DOHH2 (cell line): ENCODE data around the gene SURF1.

ENCODE experiments used
- EZH2phosphoT487 ChIP-seq: fragments of 200-600 bp; sonication (generic); IDR thresholded peaks from 2 replicates; pipeline ENCODE4 v1.6.1; 2017; ENCODE audit warnings: borderline replicate concordance, mild to moderate bottlenecking, antibody characterized with exemption, low read length, moderate library complexity, mixed read lengths
- TF ChIP-seq, protein P1 (sequence below): fragments of 200-600 bp; sonication (generic); IDR thresholded peaks from one replicate; pipeline ENCODE4 v1.5.1; 2014; ENCODE audit warnings: antibody characterized with exemption, mild to moderate bottlenecking, low read depth, low read length; ENCODE audit not compliant: poor library complexity, severe bottlenecking

DNA sequence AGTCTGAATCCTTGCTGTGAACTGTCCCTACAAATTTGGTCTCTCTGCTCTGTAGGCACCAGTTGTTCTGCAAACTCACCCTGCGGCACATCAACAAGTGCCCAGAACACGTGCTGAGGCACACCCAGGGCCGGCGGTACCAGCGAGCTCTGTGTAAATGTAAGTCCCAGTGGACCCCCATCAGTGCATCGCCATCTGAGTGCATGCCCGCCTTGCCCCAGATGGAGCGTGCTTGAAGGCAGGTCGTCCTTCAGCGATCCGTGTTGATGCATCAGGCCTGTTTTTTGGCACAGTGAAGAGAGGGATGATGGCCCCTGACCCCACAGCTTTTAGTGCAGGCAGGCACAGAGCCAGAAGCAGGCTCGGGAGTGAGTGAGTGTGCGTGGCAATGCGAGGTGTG is 1.4 kb upstream of the SURF1 start:
- TF ChIP-seq, protein P1, sequence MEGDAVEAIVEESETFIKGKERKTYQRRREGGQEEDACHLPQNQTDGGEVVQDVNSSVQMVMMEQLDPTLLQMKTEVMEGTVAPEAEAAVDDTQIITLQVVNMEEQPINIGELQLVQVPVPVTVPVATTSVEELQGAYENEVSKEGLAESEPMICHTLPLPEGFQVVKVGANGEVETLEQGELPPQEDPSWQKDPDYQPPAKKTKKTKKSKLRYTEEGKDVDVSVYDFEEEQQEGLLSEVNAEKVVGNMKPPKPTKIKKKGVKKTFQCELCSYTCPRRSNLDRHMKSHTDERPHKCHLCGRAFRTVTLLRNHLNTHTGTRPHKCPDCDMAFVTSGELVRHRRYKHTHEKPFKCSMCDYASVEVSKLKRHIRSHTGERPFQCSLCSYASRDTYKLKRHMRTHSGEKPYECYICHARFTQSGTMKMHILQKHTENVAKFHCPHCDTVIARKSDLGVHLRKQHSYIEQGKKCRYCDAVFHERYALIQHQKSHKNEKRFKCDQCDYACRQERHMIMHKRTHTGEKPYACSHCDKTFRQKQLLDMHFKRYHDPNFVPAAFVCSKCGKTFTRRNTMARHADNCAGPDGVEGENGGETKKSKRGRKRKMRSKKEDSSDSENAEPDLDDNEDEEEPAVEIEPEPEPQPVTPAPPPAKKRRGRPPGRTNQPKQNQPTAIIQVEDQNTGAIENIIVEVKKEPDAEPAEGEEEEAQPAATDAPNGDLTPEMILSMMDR = no peak
- TF ChIP-seq EZH2phosphoT487 = no peak
